ENCODE data around the gene GCNA.
"Not testable (repeated sequence)": the region's sequence is repeated elsewhere in the genome, so short reads cannot be mapped to it uniquely, and the experiment has no call there.

GCNA gene

DNA sequence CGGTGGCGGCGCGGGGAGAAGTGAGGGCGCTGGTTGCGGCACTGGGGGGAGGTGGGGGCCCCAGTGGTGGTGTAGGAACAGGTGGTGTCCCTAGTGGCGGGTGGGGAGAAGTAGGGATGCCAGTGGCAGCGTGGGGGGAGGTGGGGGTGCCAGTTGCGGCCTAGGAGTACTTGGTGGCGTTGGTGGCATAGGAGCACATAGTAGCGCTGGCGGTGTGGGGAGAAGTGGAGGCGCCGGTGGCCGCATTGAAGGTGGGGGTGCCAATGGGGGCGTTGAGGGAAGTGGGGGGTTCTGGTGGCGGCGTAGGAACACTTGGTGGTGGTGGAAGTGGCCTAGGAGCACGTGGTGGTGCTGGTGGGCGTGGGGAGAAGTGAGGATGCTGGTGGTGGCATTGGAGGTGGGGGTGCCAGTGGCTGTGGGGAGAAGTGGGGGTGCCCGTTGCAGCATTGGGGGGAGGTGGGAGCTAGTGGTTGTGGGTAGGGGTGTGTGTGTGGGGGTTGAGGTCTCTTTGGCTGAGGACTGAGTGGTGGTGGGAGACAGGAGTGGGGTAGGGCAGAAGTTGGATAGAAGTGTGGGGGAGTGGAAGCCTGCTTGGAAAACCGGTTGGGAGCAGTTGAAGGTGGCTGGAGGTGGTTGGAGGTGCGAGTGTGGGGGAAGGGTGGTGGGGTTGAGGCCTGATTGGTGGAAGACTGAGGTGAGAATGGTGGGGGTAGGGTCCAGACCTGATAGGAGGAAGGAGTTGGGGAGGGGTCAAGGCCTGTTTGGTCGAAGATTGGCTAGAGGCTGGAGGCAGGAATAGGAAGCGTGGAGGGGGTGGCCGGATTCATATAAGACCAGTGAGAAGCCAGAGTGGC, 1.1 kb downstream of the GCNA start:
- in situ Hi-C loops (cut with MboI; ENCODE audit: low sequenced_read_pairs): no loop called here
- peak in 1 of 2 experiments; percentile 22 for DNase-seq (ENCODE audit: low spot score in 2 of 2)
- H3K36me3 ChIP-seq (replicated peaks): peaks cover 40% of the 10 kb centered on the region
- no peaks in the 10 kb centered on the region for H3K27me3 ChIP-seq (ENCODE audit: low read depth)
- H3K4me3 ChIP-seq: no peak overlapping the region
- H3K9me3 ChIP-seq: no peaks in the 10 kb centered on the region
- H3K4me1 ChIP-seq: peaks cover 7% of the 10 kb centered on the region

DNA sequence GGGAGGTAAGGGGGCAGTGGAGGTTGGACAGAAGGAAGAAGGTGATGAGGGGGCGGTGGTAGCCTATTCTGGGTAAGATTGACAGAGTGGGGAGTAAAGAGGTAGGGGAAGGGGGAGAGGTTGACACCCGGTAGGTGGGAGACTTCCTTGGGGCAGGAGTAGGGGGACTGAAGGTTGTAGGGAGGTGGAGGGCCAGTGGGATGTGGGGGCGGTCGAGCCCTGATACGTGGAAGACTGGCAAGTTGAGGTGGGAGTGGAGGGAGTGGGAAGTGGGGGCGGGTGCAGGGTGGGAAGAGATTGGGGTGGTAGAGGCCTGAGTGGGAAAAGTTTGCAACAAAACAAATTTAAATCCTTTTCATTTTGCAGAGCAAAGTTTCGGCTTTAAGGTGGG, 1.7 kb downstream of the GCNA start:
- no peaks in the 10 kb centered on the region for H3K27me3 ChIP-seq (ENCODE audit: low read depth)
- DNase-seq (ENCODE audit: low spot score in 2 of 2): no peak

DNA sequence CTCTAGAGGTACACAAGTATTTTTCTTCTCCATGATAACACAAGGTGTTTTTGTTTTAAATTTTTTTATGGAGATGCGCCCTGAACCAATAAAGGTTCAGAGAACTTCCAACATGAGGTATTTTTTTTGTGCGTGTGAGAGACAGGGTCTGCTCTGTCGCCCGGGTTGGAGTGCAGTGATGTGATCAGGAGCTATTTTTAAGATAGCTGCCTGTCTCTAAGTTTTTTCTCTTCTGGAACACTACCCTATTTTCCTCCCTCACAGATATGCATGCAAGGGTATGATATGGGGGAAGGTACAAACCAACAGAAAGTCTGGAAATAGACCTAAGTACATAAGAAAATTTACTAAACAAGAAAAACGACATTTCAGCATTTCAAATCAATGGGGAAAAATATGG, 3.0 kb downstream of the GCNA start:
- no peaks in the 10 kb centered on the region for H3K9me3 ChIP-seq
- H3K36me3 ChIP-seq (replicated peaks): peaks cover 22% of the 10 kb centered on the region
- peaks cover 7% of the 10 kb centered on the region for H3K4me1 ChIP-seq
- DNase-seq (ENCODE audit: low spot score in 2 of 2): no peak
- in situ Hi-C loops (cut with MboI; ENCODE audit: low sequenced_read_pairs): no loop called here
- H3K27me3 ChIP-seq (ENCODE audit: low read depth): no peaks in the 10 kb centered on the region
- no peak overlapping the region for H3K4me3 ChIP-seq

More for the DNA sequence above, 1.7 kb downstream of the GCNA start:
- Histone ChIP-seq H3K4me3 (no peak overlapping the region), H3K36me3 (replicated peaks) (peaks cover 34% of the 10 kb centered on the region), H3K4me1 (peaks cover 7% of the 10 kb centered on the region), H3K9me3 (no peaks in the 10 kb centered on the region)
- in situ Hi-C loops (cut with MboI; ENCODE audit: low sequenced_read_pairs): no loop called here

DNA sequence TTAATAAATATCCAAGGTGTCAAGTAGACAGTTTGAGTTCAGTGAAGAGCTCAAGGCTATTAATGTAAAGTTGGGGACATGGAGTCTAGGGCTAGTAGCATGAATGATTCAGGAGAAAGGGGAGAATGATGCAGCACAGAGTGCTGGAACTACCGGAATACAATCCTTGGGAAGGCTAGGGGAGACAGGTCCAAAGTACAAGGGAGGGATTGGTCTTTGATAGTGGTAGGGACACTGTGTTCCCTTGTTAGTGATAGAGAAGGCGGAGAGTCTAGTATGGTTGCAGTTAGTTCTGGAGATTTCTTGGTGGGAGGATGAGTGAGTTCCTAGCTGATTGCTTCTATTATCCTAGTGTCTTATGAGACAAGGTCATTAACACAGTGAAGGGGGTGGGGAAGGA, 8.7 kb downstream of the GCNA start:
- H3K9me3 ChIP-seq: no peaks in the 10 kb centered on the region
- DNase-seq (ENCODE audit: low spot score in 2 of 2): no peak
- in situ Hi-C loops (cut with MboI; ENCODE audit: low sequenced_read_pairs): no loop called here
- no peaks in the 10 kb centered on the region for H3K27me3 ChIP-seq (ENCODE audit: low read depth)
- no peaks in the 10 kb centered on the region for H3K4me1 ChIP-seq
- no peak overlapping the region for H3K4me3 ChIP-seq
- H3K36me3 ChIP-seq (replicated peaks): peaks cover 4% of the 10 kb centered on the region; the same call in 1 of the 2 replicates

DNA sequence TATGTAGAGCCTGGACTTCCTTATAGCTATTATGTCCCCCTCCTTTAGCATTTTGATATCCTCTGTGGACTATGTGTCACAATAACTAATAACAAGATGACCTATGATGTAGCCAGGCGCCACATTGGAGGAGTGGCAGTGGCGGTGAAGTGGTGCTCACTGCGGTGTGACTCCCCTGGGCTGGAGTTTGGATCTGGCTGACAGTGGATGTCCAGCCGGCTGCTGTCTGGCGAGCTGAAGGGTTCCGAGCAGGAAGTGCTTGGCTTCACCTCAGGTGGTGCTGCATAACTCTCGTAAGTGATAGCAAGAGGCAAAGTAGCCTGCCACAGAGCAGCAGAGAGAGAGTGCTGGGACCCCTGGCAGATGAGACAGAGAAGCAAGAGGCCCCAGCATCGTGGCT, 15.0 kb downstream of the GCNA start:
- H3K27me3 ChIP-seq (ENCODE audit: low read depth); in situ Hi-C loops (cut with MboI; ENCODE audit: low sequenced_read_pairs); H3K9me3 ChIP-seq; H3K4me1 ChIP-seq; DNase-seq (ENCODE audit: low spot score in 2 of 2); H3K36me3 ChIP-seq (replicated peaks); H3K4me3 ChIP-seq: not testable (repeated sequence)

DNA sequence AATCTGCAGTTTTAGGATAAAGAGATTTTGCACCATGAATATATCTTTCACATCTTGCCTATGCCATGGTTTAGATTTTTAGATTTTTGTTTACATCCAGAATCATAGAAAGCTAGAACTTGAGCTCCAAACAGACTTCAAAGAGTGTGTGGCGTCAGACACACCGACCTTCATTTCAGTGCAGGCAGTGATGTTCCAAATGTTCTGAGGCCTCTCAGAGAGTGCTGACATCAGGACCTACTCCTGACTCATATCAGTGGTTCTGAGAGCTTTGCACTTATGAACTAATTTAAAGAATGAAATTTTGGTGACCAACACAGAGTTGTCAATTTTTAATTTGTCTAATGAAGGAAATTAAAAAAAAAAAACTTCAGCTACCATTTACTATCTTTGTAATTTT, 21.7 kb downstream of the GCNA start:
- H3K9me3 ChIP-seq: no peaks in the 10 kb centered on the region
- no peak overlapping the region for H3K4me3 ChIP-seq
- DNase-seq (ENCODE audit: low spot score in 2 of 2): no peak

GRCh38 chrX:71603618-71604017, 25.4 kb downstream of the GCNA start:
- no peaks in the 10 kb centered on the region for H3K27me3 ChIP-seq (ENCODE audit: low read depth)
- H3K4me3 ChIP-seq: no peak overlapping the region
- in situ Hi-C loops (cut with MboI; ENCODE audit: low sequenced_read_pairs): no loop called here
- DNase-seq (ENCODE audit: low spot score in 2 of 2): no peak
- peaks cover 43% of the 10 kb centered on the region for H3K36me3 ChIP-seq (replicated peaks)
- H3K9me3 ChIP-seq: no peaks in the 10 kb centered on the region
- H3K4me1 ChIP-seq: peaks cover 9% of the 10 kb centered on the region

More for the DNA sequence above, 21.7 kb downstream of the GCNA start:
- H3K4me1 ChIP-seq: no peaks in the 10 kb centered on the region
- H3K36me3 ChIP-seq (replicated peaks): peaks cover 30% of the 10 kb centered on the region
- in situ Hi-C loops (cut with MboI; ENCODE audit: low sequenced_read_pairs): no loop called here
- no peaks in the 10 kb centered on the region for H3K27me3 ChIP-seq (ENCODE audit: low read depth)

GRCh38 chrX:71604141-71604540, 25.9 kb downstream of the GCNA start:
- H3K4me3 ChIP-seq: no peak overlapping the region
- H3K36me3 ChIP-seq (replicated peaks): peaks cover 49% of the 10 kb centered on the region
- no peaks in the 10 kb centered on the region for H3K27me3 ChIP-seq (ENCODE audit: low read depth)
- no peaks in the 10 kb centered on the region for H3K9me3 ChIP-seq
- peaks cover 9% of the 10 kb centered on the region for H3K4me1 ChIP-seq
- in situ Hi-C loops (cut with MboI; ENCODE audit: low sequenced_read_pairs): no loop called here
- DNase-seq (ENCODE audit: low spot score in 2 of 2): no peak

DNA sequence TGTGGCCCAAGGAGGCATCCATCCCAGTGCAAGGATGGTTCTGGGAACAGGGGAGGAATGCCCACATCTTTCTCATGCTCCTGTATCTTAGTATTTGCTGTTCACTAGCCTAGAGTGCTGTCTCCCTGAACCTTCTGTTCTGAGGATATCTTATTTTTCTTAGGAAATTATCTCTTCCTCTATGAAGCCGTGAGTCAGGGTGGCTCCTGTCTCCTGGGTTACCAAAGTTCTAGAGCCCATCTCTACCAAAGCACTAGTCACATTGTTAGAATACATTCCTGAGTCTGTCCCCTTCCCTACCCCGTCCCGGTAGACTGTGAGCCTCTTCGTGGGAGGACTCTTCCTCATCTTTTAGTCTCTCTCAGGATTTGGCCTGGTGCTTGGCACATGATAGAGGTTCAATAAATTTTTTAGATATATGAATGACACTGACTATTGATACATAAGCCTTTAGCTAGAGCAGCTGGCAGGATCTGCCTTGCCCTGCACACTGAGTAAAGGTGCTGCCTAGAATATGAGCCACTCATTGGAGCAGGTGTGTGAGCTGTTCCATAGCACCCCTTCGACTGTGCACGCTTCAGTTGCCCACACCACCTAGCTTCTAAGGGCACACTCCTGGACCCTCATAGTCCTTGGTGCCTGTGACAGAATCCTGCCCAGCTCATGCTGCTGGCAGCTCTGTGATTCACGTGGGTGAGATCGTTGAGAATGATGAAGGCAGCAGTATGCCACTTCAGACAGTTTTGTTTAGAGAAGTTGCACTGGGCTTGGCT, 26.7 kb downstream of the GCNA start:
- Histone ChIP-seq H3K4me1 (peaks cover 9% of the 10 kb centered on the region), H3K27me3 (ENCODE audit: low read depth) (no peaks in the 10 kb centered on the region), H3K36me3 (replicated peaks) (peaks cover 52% of the 10 kb centered on the region), H3K9me3 (no peaks in the 10 kb centered on the region), H3K4me3 (no peak overlapping the region)
- in situ Hi-C loops (cut with MboI; ENCODE audit: low sequenced_read_pairs): no loop called here
- DNase-seq (ENCODE audit: low spot score in 2 of 2): no peak

- Histone ChIP-seq H3K36me3 (replicated peaks) (peaks cover 56% of the 10 kb centered on the region), H3K4me1 (peaks cover 9% of the 10 kb centered on the region), H3K27me3 (ENCODE audit: low read depth) (no peaks in the 10 kb centered on the region), H3K4me3 (no peak overlapping the region), H3K9me3 (no peaks in the 10 kb centered on the region)
- no peak for DNase-seq (ENCODE audit: low spot score in 2 of 2)
- in situ Hi-C loops (cut with MboI; ENCODE audit: low sequenced_read_pairs): no loop called here
Measured at GRCh38 chrX:71606536-71607216, 28.4 kb downstream of the GCNA start.

DNA sequence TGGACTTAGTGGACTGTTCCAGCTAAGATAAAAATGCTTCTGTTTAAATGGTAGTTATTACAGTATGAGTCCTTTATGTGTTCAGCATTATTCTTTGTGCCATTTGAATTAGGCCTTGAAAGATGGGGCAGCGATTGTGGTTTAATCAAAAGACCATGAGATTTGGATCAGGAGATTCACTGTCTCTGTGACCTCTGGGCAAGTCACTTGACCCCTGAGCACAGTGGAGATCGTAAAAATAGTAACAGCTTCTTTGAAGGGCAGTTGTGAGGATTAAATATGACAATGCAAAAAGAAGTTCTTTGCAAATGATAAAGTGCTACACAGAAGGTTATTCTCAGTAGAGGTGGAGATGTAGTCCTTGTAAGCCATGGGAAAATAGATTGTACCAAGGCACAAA, 29.3 kb downstream of the GCNA start:
- in situ Hi-C loops (cut with MboI; ENCODE audit: low sequenced_read_pairs): no loop called here
- H3K4me1 ChIP-seq: peaks cover 9% of the 10 kb centered on the region
- no peaks in the 10 kb centered on the region for H3K27me3 ChIP-seq (ENCODE audit: low read depth)
- peaks cover 56% of the 10 kb centered on the region for H3K36me3 ChIP-seq (replicated peaks)
- no peaks in the 10 kb centered on the region for H3K9me3 ChIP-seq
- no peak overlapping the region for H3K4me3 ChIP-seq
- no peak for DNase-seq (ENCODE audit: low spot score in 2 of 2)

DNA sequence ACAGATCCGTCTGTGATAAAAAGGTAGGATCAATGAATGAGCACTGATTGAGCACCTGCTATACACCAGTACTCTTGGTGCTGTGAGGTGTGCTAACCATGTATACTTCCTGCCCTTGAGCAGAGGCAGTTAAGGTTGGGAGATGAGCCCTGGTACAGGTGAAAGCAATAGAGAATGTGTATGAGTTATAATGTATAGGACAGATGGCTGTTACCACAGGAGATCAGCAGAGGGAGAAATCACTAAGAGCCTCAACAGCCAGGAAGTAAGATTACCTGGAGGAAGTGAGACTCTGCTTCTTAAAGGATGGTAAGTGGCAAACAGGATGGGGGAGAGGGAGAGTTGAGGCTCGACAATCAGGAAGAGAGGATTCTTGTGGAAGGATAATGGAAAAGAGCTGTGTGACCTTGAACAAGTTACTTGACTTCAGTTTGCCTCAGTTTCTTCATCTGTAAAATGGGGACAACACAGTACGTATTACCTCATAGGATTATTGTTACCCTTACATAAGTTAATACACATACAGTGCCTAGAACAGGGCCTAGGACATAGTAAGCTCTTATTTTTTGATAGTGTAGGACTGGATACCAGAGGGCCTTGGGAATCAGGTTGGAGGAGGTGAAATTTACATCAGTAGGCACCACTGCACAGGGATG, 31.0 kb downstream of the GCNA start:
- Histone ChIP-seq H3K36me3 (replicated peaks) (peaks cover 63% of the 10 kb centered on the region), H3K27me3 (ENCODE audit: low read depth) (no peaks in the 10 kb centered on the region), H3K4me3 (no peak overlapping the region), H3K4me1 (peaks cover 9% of the 10 kb centered on the region), H3K9me3 (no peaks in the 10 kb centered on the region)
- in situ Hi-C loops (cut with MboI; ENCODE audit: low sequenced_read_pairs): no loop called here
- DNase-seq (ENCODE audit: low spot score in 2 of 2): no peak

GRCh38 chrX:71611736-71612135, 33.5 kb downstream of the GCNA start:
- H3K4me3 ChIP-seq; DNase-seq (ENCODE audit: low spot score in 2 of 2); in situ Hi-C loops (cut with MboI; ENCODE audit: low sequenced_read_pairs); H3K4me1 ChIP-seq; H3K27me3 ChIP-seq (ENCODE audit: low read depth); H3K9me3 ChIP-seq: not testable (repeated sequence)
- H3K36me3 ChIP-seq (replicated peaks): peaks cover 47% of the 10 kb centered on the region
